HG03039 (cell line): ENCODE results near the gene NEDD9.

ENCODE experiments used
- ATAC-seq: cut with Tn5 transposase; IDR thresholded peaks from one replicate; pipeline ENCODE4 v1.9.1; 2021; ENCODE audit warnings: mild to moderate bottlenecking, moderate library complexity; ENCODE audit not compliant: unreplicated experiment

Gene NEDD9

GRCh38 chr6:11181478-11182136 is 50.9 kb downstream of the NEDD9 start:
- no peak for ATAC-seq

- no peak for ATAC-seq
Observed at GRCh38 chr6:11179419-11180202, 52.9 kb downstream of the NEDD9 start.

DNA sequence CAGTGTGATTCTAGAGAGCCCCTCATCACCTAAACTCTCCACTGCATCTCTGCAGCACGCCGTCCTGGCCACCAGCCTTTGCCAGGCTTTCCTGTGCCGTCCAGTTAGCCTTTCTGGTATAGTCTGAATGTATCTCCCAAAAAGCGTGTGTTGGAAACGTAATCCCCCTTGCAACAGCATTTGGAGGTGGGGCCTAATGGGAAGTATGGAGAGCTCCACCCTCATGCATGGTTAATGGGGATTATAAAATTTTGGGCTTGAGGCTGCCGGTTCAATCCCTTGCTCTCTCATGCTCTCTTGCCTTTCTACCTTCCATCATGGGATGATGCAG is 53.4 kb downstream of the NEDD9 start:
- ATAC-seq = no peak

DNA sequence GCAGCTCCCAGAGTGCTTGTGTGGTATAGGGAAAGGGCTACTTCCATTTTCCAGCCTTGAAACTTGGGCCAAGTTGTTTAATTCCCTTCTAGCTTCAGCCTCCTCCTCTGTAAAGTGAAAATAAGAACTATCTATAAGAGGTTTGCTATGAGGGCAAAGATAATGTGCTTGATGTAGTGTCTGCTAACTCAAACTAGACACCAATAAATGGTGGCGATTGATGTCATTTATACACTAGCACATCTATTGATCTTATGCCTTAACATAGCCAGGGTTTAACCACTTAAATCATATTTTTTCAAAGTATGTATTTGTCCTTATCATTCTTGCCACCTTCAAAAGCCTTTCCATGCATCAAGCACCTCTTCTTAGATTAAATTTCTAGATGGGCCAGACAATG is 55.2 kb downstream of the NEDD9 start:
- ATAC-seq = no peak

DNA sequence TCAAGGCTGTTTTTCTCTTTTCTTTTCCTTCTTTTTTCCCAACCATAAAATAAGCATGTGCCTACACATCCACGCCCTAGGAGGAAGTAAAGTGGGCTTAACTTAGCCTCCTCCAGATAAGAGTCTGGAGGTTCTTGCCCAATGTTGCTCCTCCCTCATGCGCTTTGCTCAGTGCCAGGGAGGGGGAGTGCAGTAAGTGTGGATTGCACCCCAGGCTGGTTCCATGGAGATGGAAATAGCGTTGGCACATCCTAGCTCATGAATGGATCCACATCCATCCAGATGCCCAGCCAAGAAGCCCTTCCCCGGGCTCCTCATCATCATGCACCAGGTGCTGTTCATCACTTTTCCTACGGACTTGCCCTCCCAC is 58.2 kb downstream of the NEDD9 start:
- no peak for ATAC-seq

GRCh38 chr6:11172501-11173327 is 59.8 kb downstream of the NEDD9 start:
- no peak for ATAC-seq

- no peak for ATAC-seq
Observed at GRCh38 chr6:11171952-11172351, 60.5 kb downstream of the NEDD9 start.

DNA sequence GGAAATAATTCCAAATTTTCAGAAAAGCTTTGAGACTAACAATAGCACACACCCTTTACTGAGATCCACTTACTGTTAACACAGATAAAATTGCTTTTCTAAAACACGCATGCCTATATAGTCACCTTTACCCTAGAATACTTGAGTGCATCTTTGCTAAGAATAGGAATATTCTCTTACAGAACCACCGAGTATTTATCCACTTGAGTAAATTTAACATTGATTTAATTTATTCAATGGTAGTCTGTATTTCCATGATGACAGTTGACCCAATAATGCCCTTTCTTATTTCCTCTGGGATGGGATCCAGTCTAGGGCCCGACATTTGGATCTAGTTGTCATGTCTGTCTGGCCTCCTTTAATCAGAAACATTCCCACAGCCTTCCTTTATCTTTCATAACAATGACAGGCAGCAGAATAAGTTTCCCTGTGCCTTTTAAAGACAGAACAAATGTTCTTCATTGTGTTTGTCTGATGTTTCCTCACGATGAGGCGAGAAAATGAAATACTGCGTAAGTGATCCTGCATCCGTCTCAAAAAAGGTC is 64.3 kb downstream of the NEDD9 start:
- ATAC-seq = no peak

DNA sequence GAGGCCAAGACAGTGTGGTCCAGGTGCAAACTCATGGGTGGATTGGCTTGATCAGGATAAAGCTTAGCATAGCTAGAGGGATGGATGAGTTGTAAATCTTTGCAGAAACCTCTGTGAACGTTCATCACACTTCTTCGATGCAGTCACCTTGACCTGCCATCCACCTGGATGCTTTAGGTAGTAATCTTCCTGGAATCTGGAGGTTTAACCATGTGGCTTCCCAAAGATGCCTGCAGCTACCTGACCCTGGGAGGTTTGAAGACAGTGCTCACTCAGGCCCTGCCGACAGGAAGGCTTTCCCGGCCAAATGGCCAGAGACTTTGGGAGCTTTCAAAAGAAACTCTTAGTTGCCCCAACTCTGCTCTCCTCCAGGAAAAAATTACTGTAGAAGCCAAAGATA is 65.5 kb downstream of the NEDD9 start:
- no peak for ATAC-seq

DNA sequence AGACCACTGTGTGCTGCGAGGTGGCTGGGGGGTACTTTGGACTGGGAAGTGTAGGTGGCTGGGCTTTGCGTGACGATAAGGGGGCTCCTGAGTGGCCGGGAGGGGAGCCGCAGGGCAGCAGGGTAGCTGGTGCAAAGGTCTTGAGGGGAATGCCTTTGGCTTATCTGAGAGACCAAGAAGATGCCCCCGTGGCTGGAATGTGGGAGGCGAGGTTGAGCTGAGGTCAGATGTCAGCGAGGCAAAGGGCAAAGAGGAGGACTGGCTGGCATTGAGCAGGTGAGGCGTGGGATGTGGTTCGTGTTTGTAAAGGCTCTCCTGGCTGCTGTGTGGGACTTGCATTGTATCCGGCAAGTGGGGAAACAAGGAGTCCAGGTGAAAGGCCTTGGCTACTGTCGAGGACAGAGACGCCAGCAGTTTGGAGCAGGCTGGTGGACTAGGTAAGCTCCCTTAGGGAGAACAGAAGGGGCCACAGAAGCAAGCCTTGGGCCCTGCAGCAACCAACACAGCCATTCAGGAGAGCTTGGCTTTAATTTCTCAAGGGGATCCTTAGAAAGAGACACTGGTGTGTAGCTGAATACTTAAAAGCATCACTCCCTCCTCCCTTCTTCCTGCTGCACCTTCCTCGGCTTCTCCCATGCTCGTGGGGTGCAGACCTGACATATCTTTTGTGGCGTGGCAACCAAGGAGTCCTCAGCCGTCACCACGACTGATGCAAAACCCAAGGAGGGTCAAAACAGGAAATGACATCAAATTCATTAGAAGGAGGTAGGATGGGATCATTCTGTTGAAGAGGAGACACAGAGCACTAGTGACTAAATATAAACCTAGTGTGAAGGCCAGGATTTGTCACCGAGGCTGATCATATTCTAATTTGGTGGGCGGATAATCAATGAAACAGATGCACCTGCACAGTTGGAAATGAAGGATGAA is 67.5 kb downstream of the NEDD9 start:
- ATAC-seq = no peak

DNA sequence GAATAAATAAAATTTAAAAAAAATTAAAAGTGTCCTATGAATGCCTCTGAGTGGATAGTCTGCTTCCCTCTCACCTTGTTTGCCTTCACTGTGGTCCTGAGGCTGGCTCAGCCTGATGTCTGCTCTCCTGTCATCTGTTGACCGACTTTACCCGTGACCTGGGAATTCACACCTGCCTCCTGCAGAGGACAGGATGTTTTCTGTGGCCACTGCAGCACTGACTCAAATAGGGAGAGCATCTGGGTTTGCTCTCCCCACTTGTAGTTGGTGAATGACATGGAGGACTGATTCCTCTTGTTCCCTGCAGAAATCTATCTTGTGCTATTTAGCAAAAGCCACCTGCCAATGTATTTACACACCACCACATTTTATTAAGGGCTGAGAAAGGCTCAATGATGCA is 68.5 kb downstream of the NEDD9 start:
- ATAC-seq = no peak

DNA sequence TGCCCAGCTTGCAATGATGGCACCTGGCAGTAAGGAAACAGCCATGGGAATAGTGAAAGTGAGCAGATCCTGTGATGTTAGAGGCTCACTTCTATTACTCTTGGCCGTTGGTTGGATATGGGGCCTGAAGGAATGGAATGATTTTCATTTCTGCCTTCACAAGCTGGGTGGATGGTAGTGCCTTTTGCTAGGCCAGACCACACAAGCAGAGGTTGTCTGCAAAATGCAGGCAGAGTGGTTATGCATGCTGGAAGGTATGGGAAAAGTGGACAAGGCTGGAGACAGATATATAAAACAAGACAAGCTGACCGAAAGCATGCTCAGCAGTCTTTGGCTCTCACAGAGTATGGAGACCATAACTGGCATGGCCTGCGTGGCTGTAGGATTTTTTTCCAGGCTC is 70.2 kb downstream of the NEDD9 start:
- ATAC-seq = no peak

- no peak for ATAC-seq
Observed at GRCh38 chr6:11161031-11161956, 71.2 kb downstream of the NEDD9 start.

GRCh38 chr6:11160199-11160598 is 72.3 kb downstream of the NEDD9 start:
- ATAC-seq = no peak

DNA sequence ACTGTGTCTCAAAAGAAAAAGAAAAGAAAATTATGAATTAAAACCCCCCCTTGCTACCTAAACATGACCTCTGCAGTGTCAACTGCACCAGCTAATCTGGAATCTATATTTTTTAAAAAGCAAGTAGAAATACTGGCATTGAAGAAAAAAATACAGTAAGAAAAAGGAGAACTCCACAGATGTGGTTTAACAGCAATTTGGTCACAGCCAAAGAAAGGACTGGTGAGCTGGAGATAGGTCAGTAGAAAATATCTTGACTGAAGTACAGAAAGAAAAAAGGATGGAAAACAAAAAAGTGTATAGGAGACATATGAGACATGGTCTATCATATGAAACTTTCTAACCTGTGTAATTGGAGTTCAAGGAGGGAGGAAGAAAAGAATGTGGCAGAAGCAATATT is 76.9 kb downstream of the NEDD9 start:
- no peak for ATAC-seq

- ATAC-seq = no peak
Observed at GRCh38 chr6:11153447-11153846, 79.0 kb downstream of the NEDD9 start.

DNA sequence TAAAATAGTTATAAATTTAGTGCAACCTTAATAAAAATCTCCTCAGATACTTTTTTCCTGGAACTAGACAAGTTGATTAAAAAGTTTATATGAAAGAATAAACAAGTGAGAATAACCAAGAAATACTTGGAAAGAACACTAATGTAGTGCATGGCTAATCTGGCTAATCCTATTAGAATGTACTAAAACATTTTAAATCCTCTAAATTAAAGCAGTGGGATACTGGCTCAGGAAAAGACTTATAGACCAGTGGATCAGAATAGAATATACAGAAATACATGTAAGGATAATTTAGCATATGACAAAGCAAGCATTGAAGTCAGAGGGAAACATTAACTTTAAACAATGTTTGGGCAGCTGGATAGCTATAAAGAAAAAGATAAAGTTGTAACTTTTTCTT is 79.9 kb downstream of the NEDD9 start:
- no peak for ATAC-seq

DNA sequence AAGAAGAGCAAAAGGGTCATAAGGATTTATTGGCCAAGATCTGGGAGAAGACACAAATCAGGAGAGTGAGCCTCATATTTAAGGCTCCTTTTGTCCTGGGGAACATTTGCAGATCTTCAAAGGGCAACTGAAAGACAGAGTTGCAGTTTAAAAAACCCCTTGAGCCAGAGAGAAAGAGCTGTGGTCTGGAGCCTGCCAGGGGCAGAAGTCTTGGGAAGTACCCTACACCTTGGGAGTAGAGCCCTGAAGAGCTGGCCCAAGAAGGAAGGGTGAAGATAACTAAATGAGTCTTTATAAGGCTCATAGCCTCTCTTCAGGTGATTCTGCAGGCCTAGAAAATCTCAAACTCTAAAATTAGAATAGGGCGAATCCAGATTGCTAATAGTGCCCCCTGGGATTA is 81.0 kb downstream of the NEDD9 start:
- no peak for ATAC-seq

DNA sequence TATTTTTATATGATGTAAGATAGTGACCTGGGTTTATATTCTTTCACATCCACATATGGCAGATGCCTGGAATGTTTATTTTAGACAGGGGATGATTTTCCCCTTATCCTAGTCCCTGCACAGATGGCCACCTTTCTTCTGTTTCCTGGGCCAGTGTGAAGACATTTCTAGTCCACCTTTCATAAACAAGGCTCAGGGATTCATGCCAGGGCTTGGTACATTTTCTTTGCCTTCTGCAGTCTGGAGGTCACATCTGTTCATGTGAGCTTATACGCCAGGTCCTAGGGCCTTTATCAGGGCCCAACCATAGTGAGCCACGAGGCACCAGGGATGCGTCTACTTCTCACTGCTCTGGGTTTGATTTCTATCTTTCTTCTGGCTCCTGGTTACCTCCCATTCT is 82.9 kb downstream of the NEDD9 start:
- ATAC-seq = no peak
